ENCODE data around the gene GAREM1.
A peak's percentile ranks its signal among the peaks of the same experiment; 100 is the strongest.

Gene GAREM1

DNA sequence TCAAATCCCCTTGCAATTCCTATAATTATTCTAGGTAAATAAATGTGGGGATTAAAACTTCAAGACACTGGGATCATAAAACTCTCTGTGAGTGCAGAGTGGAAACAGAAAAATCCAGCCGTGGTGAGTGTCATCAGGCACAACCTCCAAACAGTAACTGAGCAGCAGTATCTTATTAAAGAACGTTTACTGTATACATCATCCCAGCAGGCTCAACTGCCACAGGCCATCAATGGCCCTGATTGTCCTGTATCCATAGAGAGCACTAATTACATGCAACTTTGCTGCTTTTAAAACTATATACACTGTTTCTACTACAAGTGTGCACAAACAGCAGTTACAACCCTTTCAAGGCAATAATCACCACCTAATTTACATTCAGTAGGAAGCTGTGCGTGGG, 23.9 kb downstream of the GAREM1 start:
- no peak for DNase-seq (ENCODE audit: low read depth in 1 of 2, low spot score in 1 of 2)
- no peak for TF ChIP-seq JUND (IDR thresholded peaks at IDR 0.05; ENCODE audit: low read depth)
- in situ Hi-C loops (cut with HindIII; ENCODE audit: low pct_unique_long_range_greater_than_20kb, low sequenced_read_pairs) = no loop called here

DNA sequence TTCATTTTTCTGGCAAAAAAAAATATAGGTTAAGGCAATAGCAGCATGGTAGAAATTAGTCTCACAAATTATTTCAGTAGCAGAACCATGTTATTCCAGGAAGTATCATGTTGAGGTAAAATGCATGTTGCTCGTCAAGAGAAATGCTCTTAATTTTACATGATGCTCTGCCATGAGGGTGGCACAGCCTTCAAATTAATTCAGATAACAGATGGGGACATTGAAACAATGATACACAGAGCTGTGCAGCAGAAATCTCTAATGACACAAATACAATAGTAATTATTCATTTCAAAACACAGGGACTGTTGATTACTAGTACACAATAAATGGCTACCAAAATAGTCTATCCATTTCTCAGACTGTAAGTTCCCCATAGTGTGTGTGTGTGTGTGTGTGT, 24.8 kb downstream of the GAREM1 start:
- DNase-seq (ENCODE audit: low read depth in 1 of 2, low spot score in 1 of 2) = no peak
- in situ Hi-C loops (cut with HindIII; ENCODE audit: low pct_unique_long_range_greater_than_20kb, low sequenced_read_pairs) = no loop called here
- TF ChIP-seq JUND (IDR thresholded peaks at IDR 0.05; ENCODE audit: low read depth) = no peak

DNA sequence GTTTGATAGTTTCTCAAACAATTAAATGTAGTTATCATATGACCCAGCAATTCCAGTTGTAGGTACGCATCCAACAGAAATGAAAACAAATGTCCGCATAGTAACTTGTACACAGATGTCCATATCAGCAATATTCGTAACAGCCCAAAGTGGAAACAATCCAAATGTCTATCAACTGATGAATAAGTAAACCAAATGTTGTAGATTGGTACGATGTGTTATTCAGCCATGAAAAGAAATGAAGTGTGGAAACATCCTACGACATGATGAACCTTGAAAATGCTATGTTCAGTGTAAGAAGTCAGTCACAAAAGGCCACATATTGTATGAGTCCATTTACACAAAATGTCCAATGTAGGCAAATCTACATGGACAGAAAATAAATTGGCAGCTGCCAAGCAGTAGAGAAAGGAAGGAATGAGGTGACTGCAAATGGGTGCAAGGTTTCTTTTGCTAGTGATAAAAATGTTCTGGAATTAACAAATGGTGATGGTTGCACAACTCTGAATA, 26.9 kb downstream of the GAREM1 start:
- no peak for DNase-seq (ENCODE audit: low read depth in 1 of 2, low spot score in 1 of 2)
- in situ Hi-C loops (cut with HindIII; ENCODE audit: low pct_unique_long_range_greater_than_20kb, low sequenced_read_pairs) = no loop called here
- no peak for TF ChIP-seq JUND (IDR thresholded peaks at IDR 0.05; ENCODE audit: low read depth)

DNA sequence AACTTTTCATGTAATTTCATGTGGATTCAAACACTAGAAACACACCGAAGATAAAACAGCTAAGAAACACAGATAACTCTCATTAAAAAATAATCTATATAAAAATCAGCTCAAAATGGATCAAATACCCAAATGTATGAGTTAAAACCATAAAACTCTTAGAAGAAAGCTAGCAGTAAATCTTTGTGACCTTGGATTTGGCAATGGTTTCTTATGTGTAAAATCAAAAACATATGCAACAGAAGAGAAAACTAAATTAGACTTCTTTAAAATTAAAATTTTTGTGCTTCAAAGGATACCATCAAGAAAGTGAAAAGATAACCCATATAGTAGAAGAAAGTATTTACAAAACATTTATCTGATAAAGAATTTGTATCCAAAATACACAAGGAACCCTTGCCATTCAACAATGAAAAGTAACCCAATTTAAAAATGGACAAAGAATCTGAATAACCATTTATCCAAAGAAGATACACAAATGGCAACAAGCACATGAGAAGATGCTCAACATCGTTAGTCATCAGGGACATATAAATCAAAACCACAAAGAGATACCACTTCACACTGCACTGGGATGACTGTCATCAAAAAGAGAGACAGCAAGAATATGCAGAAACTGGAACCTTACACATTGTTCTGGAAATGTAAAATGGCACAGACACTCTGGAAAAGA, 27.5 kb downstream of the GAREM1 start:
- in situ Hi-C loops (cut with HindIII; ENCODE audit: low pct_unique_long_range_greater_than_20kb, low sequenced_read_pairs) = no loop called here
- DNase-seq (ENCODE audit: low read depth in 1 of 2, low spot score in 1 of 2) = no peak
- TF ChIP-seq JUND (IDR thresholded peaks at IDR 0.05; ENCODE audit: low read depth) = no peak

DNA sequence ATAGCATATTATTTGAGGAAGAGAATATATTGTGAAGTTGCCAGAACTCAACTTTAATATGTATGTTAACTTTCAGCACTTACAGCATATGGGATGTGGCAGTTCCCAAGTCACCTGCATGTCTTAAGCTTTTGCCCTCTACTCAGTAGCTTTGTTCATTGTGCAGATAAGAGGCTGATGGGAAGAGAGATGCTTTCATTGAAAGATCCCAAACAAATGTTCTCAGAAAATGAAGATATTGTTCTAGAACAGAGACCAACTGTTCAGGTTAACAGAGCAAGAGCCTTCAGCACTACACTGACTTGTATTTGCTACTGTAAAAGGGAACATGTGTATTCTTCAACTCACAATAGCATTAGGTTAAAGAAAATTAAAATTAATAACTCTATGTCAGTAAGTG, 28.1 kb downstream of the GAREM1 start:
- TF ChIP-seq JUND (IDR thresholded peaks at IDR 0.05; ENCODE audit: low read depth) = no peak
- DNase-seq (ENCODE audit: low read depth in 1 of 2, low spot score in 1 of 2) = no peak
- in situ Hi-C loops (cut with HindIII; ENCODE audit: low pct_unique_long_range_greater_than_20kb, low sequenced_read_pairs) = no loop called here

DNA sequence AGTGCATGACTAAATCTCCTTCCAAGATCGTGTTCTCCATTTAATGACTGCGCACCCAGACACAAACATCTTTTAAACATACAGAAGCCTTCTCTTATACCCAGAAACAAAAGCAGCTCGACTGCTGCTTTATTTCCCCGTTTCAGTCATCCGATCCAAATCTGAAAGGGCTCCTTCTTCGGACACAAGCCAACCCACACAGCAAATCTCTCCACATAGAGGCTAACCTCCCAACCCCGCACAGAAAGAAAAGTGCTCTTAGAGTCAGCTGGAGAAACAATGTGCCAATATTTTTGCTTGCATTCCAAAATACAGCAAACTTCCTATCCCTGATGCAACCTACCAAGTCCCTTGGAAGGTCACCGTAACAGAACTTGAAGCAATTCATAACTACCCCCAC, 29.1 kb downstream of the GAREM1 start:
- in situ Hi-C loops (cut with HindIII; ENCODE audit: low pct_unique_long_range_greater_than_20kb, low sequenced_read_pairs) = no loop called here
- TF ChIP-seq JUND (IDR thresholded peaks at IDR 0.05; ENCODE audit: low read depth) = no peak
- no peak for DNase-seq (ENCODE audit: low read depth in 1 of 2, low spot score in 1 of 2)

DNA sequence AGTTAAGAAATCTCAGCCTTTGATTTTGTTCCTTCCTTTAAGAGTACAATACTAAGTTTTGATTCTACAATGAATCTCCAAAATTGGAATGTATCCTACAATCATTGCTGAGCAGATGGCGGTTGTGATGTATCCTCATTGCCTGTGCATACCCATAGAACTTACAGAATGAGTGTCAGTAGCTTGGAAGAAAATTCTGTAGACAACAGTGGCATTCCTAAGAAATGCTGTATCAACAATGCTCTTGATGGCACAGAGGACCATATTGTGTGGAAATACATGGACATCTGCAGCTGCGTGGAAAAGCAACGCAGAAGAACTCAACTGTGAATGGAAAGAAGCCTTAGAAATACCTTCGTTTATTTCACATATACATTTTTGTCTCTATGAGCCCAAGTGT, 30.2 kb downstream of the GAREM1 start:
- DNase-seq (ENCODE audit: low read depth in 1 of 2, low spot score in 1 of 2) = no peak
- no peak for TF ChIP-seq JUND (IDR thresholded peaks at IDR 0.05; ENCODE audit: low read depth)
- in situ Hi-C loops (cut with HindIII; ENCODE audit: low pct_unique_long_range_greater_than_20kb, low sequenced_read_pairs) = no loop called here

DNA sequence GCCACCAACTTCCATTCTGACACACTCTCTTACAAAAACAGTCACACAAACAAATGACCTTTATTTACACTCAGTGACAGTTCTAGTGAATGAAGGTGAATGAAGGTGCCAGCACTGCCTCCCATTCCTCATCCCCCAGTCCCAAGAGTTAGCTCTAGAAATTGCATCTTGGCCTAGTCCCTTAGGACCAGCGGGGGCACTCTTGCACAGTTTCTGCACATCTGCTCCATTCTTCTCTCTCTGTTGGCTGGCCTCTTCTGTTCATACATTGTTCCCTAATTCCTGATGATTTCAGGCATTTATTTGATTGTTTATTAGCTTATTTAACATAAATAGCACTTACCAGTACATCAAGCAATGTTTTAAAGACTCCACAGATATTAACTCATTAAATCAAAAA, 30.9 kb downstream of the GAREM1 start:
- TF ChIP-seq JUND (IDR thresholded peaks at IDR 0.05; ENCODE audit: low read depth) = no peak
- in situ Hi-C loops (cut with HindIII; ENCODE audit: low pct_unique_long_range_greater_than_20kb, low sequenced_read_pairs) = no loop called here

DNA sequence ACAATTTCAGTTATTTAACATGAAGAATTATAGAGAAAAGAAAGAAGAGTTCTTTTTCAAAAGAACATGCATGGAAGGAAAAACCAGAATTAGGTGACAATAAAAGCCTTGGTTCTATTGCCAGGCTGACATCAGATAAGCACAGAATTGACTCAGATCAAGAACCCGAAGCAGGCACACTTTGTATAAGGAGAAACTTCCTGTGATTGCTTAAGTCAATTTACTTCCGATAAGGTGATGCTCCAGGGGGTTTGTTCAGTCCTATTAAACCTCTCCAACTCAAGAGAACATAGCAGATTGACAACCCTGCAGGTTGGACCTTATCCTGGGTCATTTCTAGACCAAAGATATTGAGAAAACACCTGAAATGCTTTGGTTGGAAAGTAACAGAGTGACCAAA, 31.4 kb downstream of the GAREM1 start:
- no peak for DNase-seq (ENCODE audit: low read depth in 1 of 2, low spot score in 1 of 2)
- TF ChIP-seq JUND (IDR thresholded peaks at IDR 0.05; ENCODE audit: low read depth) = no peak
- in situ Hi-C loops (cut with HindIII; ENCODE audit: low pct_unique_long_range_greater_than_20kb, low sequenced_read_pairs) = no loop called here

More for the DNA sequence above, 30.9 kb downstream of the GAREM1 start:
- peak in 1 of 2 experiments; percentile 17 for DNase-seq (ENCODE audit: low read depth in 1 of 2, low spot score in 1 of 2)

DNA sequence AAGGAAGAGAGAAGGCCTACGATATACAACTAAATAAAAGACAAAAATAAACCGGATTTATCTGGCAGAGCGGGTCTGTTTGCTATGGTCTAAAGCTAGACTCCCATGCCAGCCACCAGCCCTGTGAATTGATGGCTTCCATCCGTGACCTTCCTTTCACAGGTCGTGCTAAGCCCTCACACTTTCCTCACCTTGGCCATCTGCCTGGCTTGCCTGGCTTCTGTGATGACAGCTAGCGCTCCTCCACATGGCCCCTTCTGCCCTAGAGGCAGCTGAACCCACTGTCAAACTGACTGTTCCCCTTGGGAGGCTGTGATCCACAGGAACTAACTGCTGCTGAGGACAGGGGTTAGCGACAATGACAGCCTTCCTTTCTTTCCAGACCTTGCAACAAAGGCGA, 32.5 kb downstream of the GAREM1 start:
- no peak for DNase-seq (ENCODE audit: low read depth in 1 of 2, low spot score in 1 of 2)
- no peak for TF ChIP-seq JUND (IDR thresholded peaks at IDR 0.05; ENCODE audit: low read depth)
- in situ Hi-C loops (cut with HindIII; ENCODE audit: low pct_unique_long_range_greater_than_20kb, low sequenced_read_pairs) = no loop called here

DNA sequence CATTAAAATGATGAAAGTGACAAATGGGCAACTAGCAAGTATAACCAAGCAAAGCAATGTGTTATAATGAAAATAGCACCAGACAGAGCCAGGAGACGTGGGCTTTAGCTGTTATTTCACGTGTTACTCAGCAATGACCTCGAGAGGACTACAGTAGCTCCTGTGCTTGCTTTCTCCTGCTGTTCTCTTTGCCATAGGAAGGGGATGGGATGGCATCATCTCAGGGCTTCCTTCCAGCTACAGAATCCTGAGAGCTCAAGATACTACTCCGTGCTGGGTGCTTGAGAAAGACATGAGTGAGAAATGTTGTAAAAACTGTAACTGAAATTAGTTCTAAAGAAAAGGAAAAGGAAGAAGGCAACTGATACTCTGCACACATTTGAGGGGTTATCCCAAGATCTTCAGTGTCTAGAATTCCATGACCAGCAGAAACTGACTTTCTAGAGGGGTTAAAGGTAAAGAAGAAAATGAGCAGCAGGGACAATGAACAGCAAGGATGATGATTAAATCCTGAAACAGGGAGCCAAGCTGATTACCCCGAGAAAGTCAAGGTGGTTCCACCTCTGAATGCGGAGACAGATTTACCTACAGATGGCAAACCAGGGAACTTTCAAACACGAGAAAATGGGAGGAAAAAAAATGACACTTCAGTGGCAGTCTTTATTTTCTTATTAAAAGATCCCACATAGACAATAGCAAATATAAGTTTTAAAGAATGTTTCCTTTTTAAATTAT, 33.4 kb downstream of the GAREM1 start:
- no peak for TF ChIP-seq JUND (IDR thresholded peaks at IDR 0.05; ENCODE audit: low read depth)
- no peak for DNase-seq (ENCODE audit: low read depth in 1 of 2, low spot score in 1 of 2)
- in situ Hi-C loops (cut with HindIII; ENCODE audit: low pct_unique_long_range_greater_than_20kb, low sequenced_read_pairs) = no loop called here

DNA sequence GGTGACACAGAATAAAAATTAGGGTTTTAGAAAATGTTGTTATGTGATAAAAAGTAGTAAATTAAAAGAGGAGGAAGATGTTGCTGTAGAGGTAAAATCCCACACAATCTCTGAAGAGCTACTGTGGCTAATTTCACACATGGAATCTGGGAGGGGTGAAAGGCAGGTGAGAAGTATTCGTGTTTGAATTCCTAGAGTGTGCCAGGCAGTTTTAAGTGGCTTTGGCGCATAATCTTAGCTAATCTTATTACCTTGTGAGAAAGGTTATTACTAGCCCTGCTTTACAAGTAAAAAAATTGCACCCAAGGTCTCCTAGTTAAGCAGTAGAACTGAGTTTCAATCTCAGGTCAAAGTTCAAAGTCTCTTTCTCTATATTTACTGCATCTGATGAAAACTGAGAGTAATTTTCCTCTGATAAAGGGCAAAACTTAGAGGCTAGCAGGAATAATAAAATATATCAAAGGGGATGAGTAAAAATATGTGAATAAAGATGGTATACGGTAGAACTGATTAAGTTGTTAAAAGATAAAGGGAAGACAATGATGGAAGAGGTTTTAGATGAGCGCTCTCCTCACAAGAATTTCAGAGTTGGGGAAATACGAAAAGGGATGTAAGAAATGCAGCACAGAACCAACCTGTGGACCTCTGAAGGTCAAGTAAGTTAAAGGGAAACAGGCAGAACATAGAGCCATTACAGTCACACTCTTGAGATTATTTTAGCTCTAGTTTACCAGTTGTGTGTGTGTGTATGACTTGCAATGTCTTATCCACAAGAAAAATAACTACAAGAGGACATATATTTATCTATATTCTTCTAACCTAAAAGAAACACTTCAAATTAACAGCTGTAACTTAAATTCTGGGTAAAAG, 34.8 kb downstream of the GAREM1 start:
- TF ChIP-seq JUND (IDR thresholded peaks at IDR 0.05; ENCODE audit: low read depth) = no peak
- in situ Hi-C loops (cut with HindIII; ENCODE audit: low pct_unique_long_range_greater_than_20kb, low sequenced_read_pairs) = no loop called here
- no peak for DNase-seq (ENCODE audit: low read depth in 1 of 2, low spot score in 1 of 2)

DNA sequence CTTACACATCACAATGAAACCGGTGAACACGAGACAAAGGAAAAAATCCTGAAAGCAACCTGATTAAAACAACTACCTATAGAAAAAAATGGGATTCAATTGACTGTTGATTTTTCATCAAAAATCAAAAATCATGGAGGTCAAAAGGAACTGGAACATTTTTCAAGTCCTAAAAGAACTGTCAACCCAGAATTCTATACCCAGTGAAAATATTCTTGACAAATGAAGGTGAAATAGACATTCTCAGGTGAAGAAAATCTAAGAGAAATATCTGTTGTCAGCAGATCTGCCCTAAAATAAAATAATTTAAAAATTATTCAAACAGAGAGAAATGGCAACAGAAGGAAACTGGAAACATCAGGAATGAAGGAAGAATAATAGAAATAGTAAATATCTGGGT, 38.9 kb downstream of the GAREM1 start:
- in situ Hi-C loops (cut with HindIII; ENCODE audit: low pct_unique_long_range_greater_than_20kb, low sequenced_read_pairs) = no loop called here
- DNase-seq (ENCODE audit: low read depth in 1 of 2, low spot score in 1 of 2) = no peak
- TF ChIP-seq JUND (IDR thresholded peaks at IDR 0.05; ENCODE audit: low read depth) = no peak
